Stomach smooth muscle (tissue), 2 donors: Measurements from ENCODE around the gene CCL18.
"Not testable (repeated sequence)": the region's sequence is repeated elsewhere in the genome, so short reads cannot be mapped to it uniquely, and the experiment has no call there.

ENCODE experiments used
- H3K27ac ChIP-seq: one replicate; pipeline ENCODE4 v1.7.0; 2013; ENCODE audit warnings: mild to moderate bottlenecking, low read length, inconsistent platforms
- H3K27me3 ChIP-seq, 2 donors: one replicate each; pipeline ENCODE4 v1.7.0; 2013; ENCODE audit warnings: low read length in 2 of 2; ENCODE audit not compliant: insufficient read depth in 2 of 2, control insufficient read depth in 1 of 2
- H3K36me3 ChIP-seq, 2 donors: one replicate each; pipeline ENCODE4 v1.7.0; 2013; ENCODE audit warnings: low read length in 2 of 2; ENCODE audit not compliant: control insufficient read depth in 2 of 2, insufficient read depth in 2 of 2
- H3K4me1 ChIP-seq: one replicate; pipeline ENCODE4 v1.7.0; 2013; ENCODE audit warnings: low read length; ENCODE audit not compliant: control insufficient read depth, insufficient read depth
- H3K4me3 ChIP-seq, 2 donors: one replicate each; pipeline ENCODE4 v1.7.0; 2013; ENCODE audit warnings: low read length in 2 of 2
- H3K9ac ChIP-seq, 2 donors: one replicate each; pipeline ENCODE4 v1.7.0; 2013; ENCODE audit warnings: low read length in 2 of 2, mild to moderate bottlenecking in 1 of 2
- H3K9me3 ChIP-seq, 2 donors: one replicate each; pipeline ENCODE4 v1.7.0; 2013; ENCODE audit warnings: low read length in 2 of 2; ENCODE audit not compliant: control insufficient read depth in 2 of 2
- donor health status: healthy.
- donor health status: Pancreatic carcinoma.

The CCL18 gene

DNA sequence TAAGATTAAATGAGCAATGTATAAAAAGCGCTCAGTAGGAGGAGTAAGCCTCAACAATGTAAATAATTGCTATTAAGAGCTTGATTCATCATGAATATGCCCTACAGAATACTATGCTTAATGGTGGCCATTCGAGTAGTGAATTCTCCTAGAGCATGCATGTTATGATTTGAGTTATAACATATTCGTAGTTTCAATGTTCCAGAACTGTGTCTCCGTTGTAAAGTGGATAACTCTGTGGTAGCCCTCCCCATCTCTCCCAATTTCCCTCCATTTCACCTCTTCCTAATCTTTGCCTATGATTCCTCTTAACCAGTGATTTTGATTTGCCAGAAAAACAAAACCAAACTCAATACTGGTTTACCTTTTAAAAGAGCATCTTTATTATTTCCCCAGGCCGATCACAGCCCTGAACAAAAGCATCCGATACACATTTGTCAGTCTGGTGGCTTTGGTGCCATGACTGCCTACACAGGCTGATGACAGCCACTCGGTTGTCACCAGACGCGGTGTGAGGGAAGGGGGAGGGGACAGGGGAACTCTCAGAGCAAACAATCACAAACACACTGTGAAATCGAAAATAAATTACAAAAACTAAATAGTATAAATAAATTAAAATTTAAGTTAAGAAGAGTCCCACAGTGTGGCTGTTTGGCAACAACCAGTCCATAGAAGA is 24.0 kb downstream of the CCL18 start:
- not testable (repeated sequence) for H3K9ac ChIP-seq, H3K27ac ChIP-seq, H3K4me1 ChIP-seq, H3K9me3 ChIP-seq, H3K27me3 ChIP-seq, H3K36me3 ChIP-seq, H3K4me3 ChIP-seq

DNA sequence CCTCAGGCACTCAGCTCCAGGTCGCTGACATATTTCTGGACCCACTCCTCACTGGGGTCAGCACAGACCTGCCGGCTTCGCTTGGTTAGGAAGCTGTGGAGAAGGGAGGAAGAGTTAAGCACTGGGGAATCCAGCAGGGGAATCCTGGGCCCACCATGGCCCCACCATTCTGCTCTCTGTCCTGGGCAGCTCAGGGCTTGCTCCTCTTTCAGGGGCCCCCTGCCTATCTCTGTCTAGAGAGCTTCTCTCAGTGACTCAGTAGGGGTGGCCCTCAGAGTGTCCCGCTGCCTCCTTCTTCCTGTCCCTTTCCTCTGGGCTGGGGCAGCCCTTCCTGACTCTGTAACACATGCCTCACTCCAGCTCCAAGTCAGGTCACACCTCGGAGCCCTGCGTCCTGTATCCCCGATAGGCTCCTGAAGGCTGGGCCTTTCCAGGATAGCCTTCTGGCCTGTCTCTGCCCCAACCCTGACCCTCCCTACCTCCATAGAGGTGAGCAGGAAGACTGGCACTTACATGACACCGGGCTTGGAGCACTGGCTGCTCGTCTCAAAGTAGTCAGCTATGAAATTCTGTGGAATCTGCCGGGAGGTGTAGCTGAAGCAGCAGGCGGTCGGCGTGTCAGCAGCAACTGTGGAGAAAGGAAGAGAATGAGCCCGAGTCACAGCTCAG is 24.7 kb downstream of the CCL18 start:
- no peak overlapping the region for H3K27ac ChIP-seq
- no peaks in the 10 kb centered on the region for H3K4me1 ChIP-seq
- H3K4me3 ChIP-seq: no peak overlapping the region
- H3K9ac ChIP-seq: no peak overlapping the region
- no peaks in the 10 kb centered on the region for H3K36me3 ChIP-seq
- H3K9me3 ChIP-seq: no peaks in the 10 kb centered on the region
- H3K27me3 ChIP-seq: peaks cover 0 to 2% of the 10 kb centered on the region in 2 donors

DNA sequence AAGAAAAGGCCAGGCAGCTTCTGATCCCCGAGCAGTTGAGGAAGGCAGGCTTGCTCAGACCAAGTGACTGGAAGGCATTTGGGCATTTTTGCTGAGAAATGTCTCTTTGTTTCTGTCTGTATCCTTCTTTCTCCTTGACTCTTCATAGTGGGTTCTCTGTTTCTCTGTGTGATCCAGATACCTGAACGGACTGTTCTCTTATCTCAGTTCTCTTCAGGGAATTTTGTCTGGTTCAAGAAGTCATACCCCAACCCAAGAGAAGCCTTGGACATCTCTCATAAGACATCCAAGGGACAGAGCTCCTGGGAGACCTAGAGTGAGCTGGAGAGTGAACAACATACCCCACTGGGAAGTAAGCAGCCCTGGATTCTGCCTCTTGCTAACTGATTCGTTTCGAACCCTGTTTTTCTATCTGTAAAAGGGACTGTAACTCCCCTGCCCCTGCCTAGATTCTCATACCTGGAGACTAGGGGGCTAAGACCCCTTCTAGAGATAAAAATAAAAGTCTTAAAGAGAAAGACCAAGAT is 25.3 kb downstream of the CCL18 start:
- H3K9ac ChIP-seq: no peak overlapping the region
- H3K27ac ChIP-seq: no peak overlapping the region
- no peaks in the 10 kb centered on the region for H3K36me3 ChIP-seq
- no peak overlapping the region for H3K4me3 ChIP-seq
- H3K9me3 ChIP-seq: no peaks in the 10 kb centered on the region
- H3K4me1 ChIP-seq: no peaks in the 10 kb centered on the region
- peaks cover 0 to 2% of the 10 kb centered on the region in 2 donors for H3K27me3 ChIP-seq

DNA sequence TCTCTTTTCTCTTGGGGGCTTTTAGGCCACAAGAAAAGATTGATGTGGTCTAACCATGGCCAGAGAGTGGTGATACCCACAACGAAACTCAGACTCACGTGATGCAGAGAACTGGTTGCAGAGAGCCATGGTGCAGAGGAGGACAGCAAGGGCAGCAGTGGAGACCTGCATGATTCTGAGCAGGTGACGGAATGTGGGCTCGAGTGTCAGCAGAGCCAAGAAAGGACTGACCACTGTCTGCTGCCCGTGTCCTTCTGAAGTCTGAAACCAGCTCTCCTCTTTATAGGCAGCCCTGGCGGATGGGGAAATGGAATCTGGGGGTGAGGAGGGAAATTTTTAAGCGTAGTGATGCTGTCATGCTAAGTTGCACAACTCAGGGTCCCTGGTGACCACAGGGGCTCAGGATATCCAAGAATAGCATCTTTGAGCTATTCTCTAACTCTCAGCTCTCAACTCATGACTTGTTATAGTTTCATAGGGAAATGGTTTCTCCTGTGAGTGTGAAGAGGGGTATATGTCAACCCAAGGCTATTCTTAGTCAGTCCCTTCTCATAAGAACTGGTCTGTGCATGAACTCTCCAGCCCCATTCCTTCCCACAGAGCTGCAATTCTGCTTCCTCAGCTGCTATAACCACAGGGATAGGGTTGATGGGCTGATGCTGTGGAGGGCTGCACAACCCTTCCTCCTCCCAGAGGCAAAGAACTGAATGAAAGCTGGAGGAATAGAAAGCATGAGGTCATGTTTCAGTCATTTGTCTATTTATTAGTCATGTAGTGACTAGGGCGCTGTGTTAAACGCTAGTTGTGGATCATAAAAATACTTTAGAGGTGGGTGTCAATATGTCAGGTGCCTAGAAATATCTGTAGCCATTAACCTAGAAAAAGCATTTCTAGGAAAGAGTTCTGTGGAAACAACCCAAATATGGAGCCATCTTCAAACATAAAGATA is 26.1 kb downstream of the CCL18 start, which contains the start of gene CCL3:
Gene CCL3, minus strand, starts transcription at position 256 of the 949 bp plus-strand sequence. Its CDS starts 85 bp downstream, at position 171.
- Histone ChIP-seq H3K4me3 (no peak within 1 kb of the TSS), H3K27ac (no peak within 1 kb of the TSS), H3K27me3 (peaks cover 0 to 2% of the 10 kb centered on the region in 2 donors), H3K4me1 (no peaks in the 10 kb centered on the region), H3K9ac (no peak within 1 kb of the TSS), H3K36me3 (no peaks in the 10 kb centered on the region), H3K9me3 (no peaks in the 10 kb centered on the region)

DNA sequence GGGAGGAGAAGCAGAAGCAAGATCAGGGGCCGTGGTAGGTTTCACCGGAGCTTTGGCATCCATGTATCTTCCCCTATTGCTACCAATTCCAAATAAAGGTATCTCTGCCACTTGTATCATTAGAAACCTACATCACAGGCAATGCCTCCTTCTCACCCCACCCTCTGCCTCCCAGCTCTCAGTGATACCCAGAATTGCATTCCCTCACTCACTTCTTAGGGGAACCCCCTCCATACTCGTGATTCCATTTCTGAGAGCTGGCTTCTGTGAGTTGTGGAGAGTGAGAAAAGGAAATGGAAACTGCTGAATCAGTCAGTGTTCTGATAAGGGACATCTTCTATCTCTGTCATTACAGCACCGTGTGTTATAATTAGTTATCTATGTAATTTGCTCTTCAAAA is 28.2 kb downstream of the CCL18 start:
- H3K9me3 ChIP-seq: no peaks in the 10 kb centered on the region

DNA sequence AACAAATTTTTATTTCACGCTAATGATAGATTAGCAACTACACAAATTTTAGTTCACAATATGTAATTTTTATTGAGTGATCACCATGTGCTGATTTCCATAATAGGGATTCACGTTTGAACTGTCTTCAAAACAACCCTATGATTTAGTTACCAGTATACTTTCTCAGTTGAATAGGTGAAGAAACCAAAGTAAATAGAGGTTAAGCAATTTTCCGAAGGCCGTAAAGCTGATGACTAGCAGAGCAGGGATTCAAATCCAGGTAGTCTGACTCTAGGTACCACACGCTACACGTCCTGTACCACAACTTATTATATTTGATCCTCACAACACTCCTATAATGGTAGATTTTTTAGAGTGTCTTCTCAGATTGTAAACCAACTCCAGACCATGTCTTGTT is 28.6 kb downstream of the CCL18 start:
- not testable (repeated sequence) for H3K4me3 ChIP-seq, H3K4me1 ChIP-seq, H3K27ac ChIP-seq, H3K9ac ChIP-seq, H3K36me3 ChIP-seq, H3K27me3 ChIP-seq, H3K9me3 ChIP-seq

More for the DNA sequence above, 28.2 kb downstream of the CCL18 start:
- H3K4me1 ChIP-seq: no peaks in the 10 kb centered on the region
- H3K4me3 ChIP-seq: no peak overlapping the region
- peaks cover 0 to 2% of the 10 kb centered on the region in 2 donors for H3K27me3 ChIP-seq
- no peak overlapping the region for H3K27ac ChIP-seq
- H3K9ac ChIP-seq: no peak overlapping the region
- no peaks in the 10 kb centered on the region for H3K36me3 ChIP-seq

DNA sequence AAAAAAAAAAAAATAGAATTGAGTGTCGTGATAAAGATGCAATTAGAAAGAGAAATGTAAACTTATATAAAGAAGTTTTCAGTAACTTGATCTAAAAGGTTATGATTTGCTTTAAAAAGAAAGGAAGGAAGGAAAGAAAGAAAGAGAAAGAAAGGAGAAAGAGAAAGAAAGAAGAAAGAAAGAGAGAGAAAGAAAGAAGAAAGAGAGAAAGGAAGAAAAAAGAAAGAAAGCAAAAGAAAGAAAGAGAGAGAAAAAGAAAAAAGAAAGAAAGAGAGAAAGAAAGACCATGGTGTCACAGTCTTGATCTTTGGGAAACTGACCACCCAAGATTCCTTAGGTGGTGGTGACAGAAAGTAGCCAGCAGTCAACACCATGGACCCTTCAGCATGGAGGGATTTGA is 30.2 kb downstream of the CCL18 start:
- Histone ChIP-seq H3K4me1 (no peaks in the 10 kb centered on the region), H3K27me3 (peaks cover 0 to 2% of the 10 kb centered on the region in 2 donors), H3K4me3 (no peak overlapping the region), H3K9me3 (no peaks in the 10 kb centered on the region), H3K36me3 (no peaks in the 10 kb centered on the region), H3K27ac (no peak overlapping the region), H3K9ac (no peak overlapping the region)

DNA sequence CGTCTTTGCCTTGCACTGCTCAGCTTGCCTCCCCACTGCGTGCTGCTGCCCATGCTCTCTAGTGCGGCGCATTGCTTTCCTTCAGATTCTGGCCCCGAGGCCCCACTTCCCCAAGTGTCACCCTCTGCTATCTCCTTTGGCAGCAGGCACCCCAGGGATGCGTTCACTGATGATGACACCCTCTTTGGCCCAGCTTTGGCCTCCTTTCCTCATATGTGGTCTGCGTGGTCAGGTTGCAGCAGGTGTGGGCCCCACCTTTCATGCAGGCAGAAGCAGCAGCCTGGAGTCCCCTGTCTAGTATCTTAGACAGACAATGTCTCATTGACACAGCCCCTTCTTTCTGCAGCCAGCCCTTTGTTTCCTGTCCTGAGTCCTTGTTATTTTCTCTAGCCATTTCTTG is 30.7 kb downstream of the CCL18 start:
- no peak overlapping the region for H3K27ac ChIP-seq
- H3K4me3 ChIP-seq: no peak overlapping the region
- no peaks in the 10 kb centered on the region for H3K4me1 ChIP-seq
- peaks cover 0 to 2% of the 10 kb centered on the region in 2 donors for H3K27me3 ChIP-seq
- no peaks in the 10 kb centered on the region for H3K36me3 ChIP-seq
- no peaks in the 10 kb centered on the region for H3K9me3 ChIP-seq
- no peak overlapping the region for H3K9ac ChIP-seq

DNA sequence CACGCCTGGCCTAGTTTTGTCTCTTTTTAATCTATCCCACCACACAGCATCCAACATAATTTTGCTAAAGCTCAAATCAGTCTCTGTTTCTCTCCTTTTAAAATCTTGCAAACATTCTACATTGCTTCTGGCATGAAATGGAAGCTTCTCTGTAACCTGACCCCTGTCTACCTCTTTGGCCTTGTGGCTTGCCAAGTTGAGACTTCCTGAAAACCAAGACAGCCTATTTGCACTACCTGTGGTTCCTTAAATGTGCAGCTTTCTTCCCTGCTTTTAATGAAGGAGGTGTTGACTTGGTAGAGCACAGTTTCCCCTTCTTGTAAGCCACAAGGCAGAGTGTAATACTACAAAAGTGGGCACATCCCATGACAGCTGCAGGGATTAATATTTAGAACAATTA is 31.9 kb downstream of the CCL18 start:
- Histone ChIP-seq H3K27me3 (peaks cover 0 to 2% of the 10 kb centered on the region in 2 donors), H3K9ac (no peak overlapping the region), H3K4me3 (no peak overlapping the region), H3K36me3 (no peaks in the 10 kb centered on the region), H3K27ac (no peak overlapping the region), H3K9me3 (no peaks in the 10 kb centered on the region), H3K4me1 (no peaks in the 10 kb centered on the region)

DNA sequence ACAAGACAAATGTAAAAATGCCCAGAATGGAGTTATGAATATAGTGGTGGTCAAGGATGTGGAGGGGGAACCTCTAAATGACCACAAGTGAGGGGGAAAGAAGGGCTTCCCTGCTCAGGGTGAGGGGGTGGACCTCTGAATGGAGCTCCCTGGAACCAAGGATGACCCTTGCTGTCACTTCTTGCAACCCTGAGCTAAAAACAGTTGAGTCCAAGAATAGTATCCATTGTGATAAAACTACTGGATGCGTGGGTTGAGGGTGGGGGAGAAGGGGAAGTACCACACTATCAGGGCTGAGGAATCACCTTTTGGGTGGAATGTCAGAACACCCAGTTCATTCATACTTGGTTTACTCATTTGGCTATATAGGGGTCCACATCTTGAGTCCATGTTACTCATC is 34.9 kb downstream of the CCL18 start:
- H3K27me3 ChIP-seq, H3K9me3 ChIP-seq, H3K9ac ChIP-seq, H3K4me3 ChIP-seq, H3K4me1 ChIP-seq, H3K36me3 ChIP-seq, H3K27ac ChIP-seq: not testable (repeated sequence)
